Testis (tissue), 2 donors: ENCODE results near the gene ITGA1.

Source experiments
- CTCF ChIP-seq, 3 experiments: fragments of 450-650 bp in 2 of 3; fragments of 200-600 bp in 1 of 3; sonication (generic) in 1 of 3; IDR thresholded peaks; one replicate each; pipeline ENCODE4 v1.5.1; 2016 to 2019; ENCODE audit warnings: antibody characterized with exemption in 3 of 3, mild to moderate bottlenecking in 2 of 3, moderate library complexity in 1 of 3
- POLR2A ChIP-seq: fragments of 450-650 bp; IDR thresholded peaks from one replicate; pipeline ENCODE4 v1.6.1; 2017; ENCODE audit warnings: antibody characterized with exemption, mild to moderate bottlenecking, moderate library complexity

DNA sequence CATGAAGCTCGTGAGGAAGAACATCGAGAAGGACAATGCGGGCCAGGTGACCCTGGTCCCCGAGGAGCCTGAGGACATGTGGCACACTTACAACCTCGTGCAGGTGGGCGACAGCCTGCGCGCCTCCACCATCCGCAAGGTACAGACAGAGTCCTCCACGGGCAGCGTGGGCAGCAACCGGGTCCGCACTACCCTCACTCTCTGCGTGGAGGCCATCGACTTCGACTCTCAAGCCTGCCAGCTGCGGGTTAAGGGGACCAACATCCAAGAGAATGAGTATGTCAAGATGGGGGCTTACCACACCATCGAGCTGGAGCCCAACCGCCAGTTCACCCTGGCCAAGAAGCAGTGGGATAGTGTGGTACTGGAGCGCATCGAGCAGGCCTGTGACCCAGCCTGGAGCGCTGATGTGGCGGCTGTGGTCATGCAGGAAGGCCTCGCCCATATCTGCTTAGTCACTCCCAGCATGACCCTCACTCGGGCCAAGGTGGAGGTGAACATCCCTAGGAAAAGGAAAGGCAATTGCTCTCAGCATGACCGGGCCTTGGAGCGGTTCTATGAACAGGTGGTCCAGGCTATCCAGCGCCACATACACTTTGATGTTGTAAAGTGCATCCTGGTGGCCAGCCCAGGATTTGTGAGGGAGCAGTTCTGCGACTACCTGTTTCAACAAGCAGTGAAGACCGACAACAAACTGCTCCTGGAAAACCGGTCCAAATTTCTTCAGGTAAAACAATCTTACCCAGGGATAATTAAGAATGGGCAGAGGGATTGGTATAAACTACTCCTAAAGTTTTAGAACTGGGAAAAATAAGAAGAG, 12.9 kb downstream of the ITGA1 start:
- TF ChIP-seq CTCF (IDR thresholded peaks at IDR 0.05) (no peak), POLR2A (no peak)
